HepG2 (cell line): ENCODE measurements around the gene SEMA3E.

Experiments
- AKNA ChIP-seq: sonication (generic); formaldehyde crosslinking; IDR thresholded peaks from 2 replicates; pipeline ENCODE4 v1.4.0; 2020; ENCODE audit warnings: missing genetic modification reagents, borderline replicate concordance
- BHLHE40 ChIP-seq: IDR thresholded peaks from 2 replicates; pipeline ENCODE4 v1.6.1; 2011; ENCODE audit warnings: low read length, improper control_type of control experiment
- ETV6 ChIP-seq: sonication (generic); formaldehyde crosslinking; conservative IDR thresholded peaks from 2 replicates; pipeline ENCODE4 v1.4.0; 2020; ENCODE audit warnings: missing genetic modification reagents
- JUND ChIP-seq: sonication (generic); formaldehyde crosslinking; IDR thresholded peaks from 2 replicates; pipeline ENCODE4 v1.8.0; 2022; ENCODE audit warnings: mild to moderate bottlenecking, missing genetic modification reagents
- MTA3 ChIP-seq: sonication (generic); formaldehyde crosslinking; IDR thresholded peaks from 2 replicates; pipeline ENCODE4 v1.4.0; 2020; ENCODE audit warnings: missing genetic modification reagents
- POLR2A ChIP-seq, 2 experiments: IDR thresholded peaks; 2 replicates each; pipeline ENCODE4 v1.6.1; 2011; ENCODE audit warnings: low read depth in 2 of 2, low read length in 2 of 2, mild to moderate bottlenecking in 1 of 2, moderate library complexity in 1 of 2; ENCODE audit not compliant: insufficient read depth in 1 of 2
- POLR2AphosphoS2 ChIP-seq: IDR thresholded peaks from 2 replicates; pipeline ENCODE4 v1.6.1; 2011; ENCODE audit warnings: low read depth, low read length, improper control_type of control experiment
- ZNF329 ChIP-seq: sonication (generic); formaldehyde crosslinking; IDR thresholded peaks from 2 replicates; pipeline ENCODE4 v1.9.0; 2021; ENCODE audit warnings: low read depth, mild to moderate bottlenecking, missing genetic modification reagents

GRCh38 chr7:83550100-83550499 lies 98.8 kb downstream of the SEMA3E start:
- no peak for TF ChIP-seq JUND
- TF ChIP-seq AKNA = no peak
- no peak for TF ChIP-seq ZNF329 (CRISPR knock-in tag)
- TF ChIP-seq BHLHE40 = no peak
- TF ChIP-seq ETV6 (CRISPR knock-in tag) = no peak
- TF ChIP-seq POLR2A (IDR thresholded peaks at IDR 0.05; ENCODE audit: insufficient read depth in 1 of 2, low read depth in 2 of 2, low read length in 2 of 2) = no peak
- no peak for TF ChIP-seq MTA3
- no peak for TF ChIP-seq POLR2AphosphoS2
